Measurements from ENCODE around the gene CENPP. TPM values are rescaled to one million over a fixed set of nuclear protein-coding genes. Genes with fewer than 3 reads are reported as not detected.
A peak's percentile ranks its signal among the peaks of the same experiment; 100 is the strongest.

Gene CENPP
- total RNA-seq, 2 donors from 2014 or later: 3.1 to 11.0 TPM

GRCh38 chr9:92290785-92291429, 34.8 kb upstream of the CENPP start:
- no peak overlapping the region for H3K9ac ChIP-seq (ENCODE audit: low read depth in 2 of 2, low read length in 2 of 2)
- H3K27me3 ChIP-seq: no peaks in the 10 kb centered on the region
- TF ChIP-seq CTCF (IDR thresholded peaks at IDR 0.05): no peak
- no peaks in the 10 kb centered on the region for H3K9me3 ChIP-seq
- peaks cover 11% of the 10 kb centered on the region for H3K4me1 ChIP-seq
- intact Hi-C loops (cut with DNase I): no loop called here
- no peaks in the 10 kb centered on the region for H3K36me3 ChIP-seq
- DNase-seq: no peak
- no peak overlapping the region for H3K4me3 ChIP-seq
- no peak overlapping the region for H3K27ac ChIP-seq

- Histone ChIP-seq H3K4me1 (peaks cover 11% of the 10 kb centered on the region), H3K4me3 (no peak overlapping the region), H3K36me3 (no peaks in the 10 kb centered on the region), H3K27me3 (no peaks in the 10 kb centered on the region), H3K27ac (no peak overlapping the region), H3K9ac (ENCODE audit: low read depth in 2 of 2, low read length in 2 of 2) (no peak overlapping the region), H3K9me3 (no peaks in the 10 kb centered on the region)
- intact Hi-C loops (cut with DNase I): no loop called here
- TF ChIP-seq CTCF (IDR thresholded peaks at IDR 0.05): no peak
- DNase-seq: no peak
Observed at GRCh38 chr9:92291577-92291976, 34.2 kb upstream of the CENPP start.

GRCh38 chr9:92292338-92293074, 33.2 kb upstream of the CENPP start:
- intact Hi-C loops (cut with DNase I): no loop called here
- no peak for DNase-seq
- Histone ChIP-seq H3K4me3 (peak overlapping the region; percentile 82), H3K4me1 (peaks cover 11% of the 10 kb centered on the region), H3K9me3 (no peaks in the 10 kb centered on the region), H3K27ac (no peak overlapping the region), H3K36me3 (no peaks in the 10 kb centered on the region), H3K9ac (ENCODE audit: low read depth in 2 of 2, low read length in 2 of 2) (peak overlapping the region in 1 of 2 donors; percentile 82), H3K27me3 (no peaks in the 10 kb centered on the region)
- TF ChIP-seq CTCF (IDR thresholded peaks at IDR 0.05): no peak

- peaks cover 1% of the 10 kb centered on the region for H3K36me3 ChIP-seq
- H3K9ac ChIP-seq (ENCODE audit: low read depth in 2 of 2, low read length in 2 of 2): peak overlapping the region in 1 of 2 donors; percentile 82
- peak overlapping the region; percentile 82 for H3K4me3 ChIP-seq
- TF ChIP-seq CTCF (IDR thresholded peaks at IDR 0.05): no peak
- no peak overlapping the region for H3K27ac ChIP-seq
- H3K27me3 ChIP-seq: no peaks in the 10 kb centered on the region
- intact Hi-C loops (cut with DNase I): no loop called here
- no peaks in the 10 kb centered on the region for H3K9me3 ChIP-seq
- no peak for DNase-seq
- peaks cover 11% of the 10 kb centered on the region for H3K4me1 ChIP-seq
Observed at GRCh38 chr9:92293075-92293354, 32.7 kb upstream of the CENPP start.

- H3K4me1 ChIP-seq: peaks cover 11% of the 10 kb centered on the region
- peak; percentile 99 for DNase-seq
- H3K4me3 ChIP-seq: peak within 1 kb of the TSS; percentile 82
- H3K9ac ChIP-seq (ENCODE audit: low read depth in 2 of 2, low read length in 2 of 2): peak within 1 kb of the TSS; percentile 68 to 82
- H3K27me3 ChIP-seq: no peaks in the 10 kb centered on the region
- TF ChIP-seq CTCF (IDR thresholded peaks at IDR 0.05): peak; percentile 16
- peak within 1 kb of the TSS; percentile 78 for H3K27ac ChIP-seq
- intact Hi-C loops (cut with DNase I): no loop called here
- no peaks in the 10 kb centered on the region for H3K9me3 ChIP-seq
- peaks cover 8% of the 10 kb centered on the region for H3K36me3 ChIP-seq
Observed at GRCh38 chr9:92293452-92294296, 32.1 kb upstream of the CENPP start, which contains the start of gene IARS1. Gene IARS1, minus strand, starts transcription at chr9:92293697. Its CDS starts 4,278 bp downstream, at chr9:92289419.
